NT2/D1 (cell line): ENCODE measurements around the gene SHISAL2A.

Source experiments
- SUZ12 ChIP-seq: IDR thresholded peaks from 2 replicates; pipeline ENCODE4 v1.6.1; 2011; ENCODE audit not compliant: insufficient read length, insufficient read depth; ENCODE audit errors: extremely low read depth
- YY1 ChIP-seq: IDR thresholded peaks from 2 replicates; pipeline ENCODE4 v1.6.1; 2011; ENCODE audit not compliant: insufficient read length, insufficient read depth

DNA sequence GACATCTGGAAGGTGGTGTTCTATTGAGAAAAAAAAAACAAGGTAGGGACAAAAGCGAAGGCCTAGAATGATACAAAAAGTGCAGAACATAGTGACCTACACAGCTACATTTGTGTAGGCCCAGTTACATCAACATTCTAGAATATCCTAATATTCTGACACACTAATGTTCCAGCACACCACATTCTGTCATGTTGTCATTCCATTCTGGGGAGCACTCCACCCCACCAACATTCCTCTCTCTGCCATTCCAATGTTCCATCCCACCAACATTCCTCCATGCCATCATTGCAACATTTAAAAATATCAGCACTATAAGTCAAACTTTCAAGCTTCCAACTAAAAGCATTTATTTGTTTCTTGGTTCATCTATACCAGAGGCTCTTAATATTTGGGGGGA is 36.7 kb downstream of the SHISAL2A start:
- TF ChIP-seq YY1: no peak
- no peak for TF ChIP-seq SUZ12
